ENCODE results near the gene SPOCK1. TPM values are rescaled to one million over a fixed set of nuclear protein-coding genes. Genes with fewer than 3 reads are reported as not detected.

SPOCK1 gene
- total and polyA plus RNA-seq, 12 donors, result 13.7 to 70.3 (median 28.6) TPM

- no peak overlapping the region for H3K4me3 ChIP-seq
- TF ChIP-seq CTCF (IDR thresholded peaks at IDR 0.05), result no peak
- no peaks in the 10 kb centered on the region for H3K36me3 ChIP-seq
- DNase-seq (no peak), ATAC-seq (no peak)
- WGBS, 2 donors, result 79 to 81% methylated on average over 5 of the region's 5 CpGs
- H3K9me3 ChIP-seq, result peaks cover 0 to 10% (median 0%) of the 10 kb centered on the region in 11 donors
- H3K27me3 ChIP-seq, result peaks cover 0 to 24% (median 13%) of the 10 kb centered on the region in 7 donors
- intact Hi-C loops (cut with DNase I), result no loop called here
- H3K27ac ChIP-seq, result no peak overlapping the region
- no peaks in the 10 kb centered on the region for H3K4me1 ChIP-seq
These were observed 16.1 kb upstream of the SPOCK1 start for GRCh38 chr5:137515238-137515637.

- no peak overlapping the region for H3K4me3 ChIP-seq
- no peaks in the 10 kb centered on the region for H3K36me3 ChIP-seq
- peaks cover 0 to 26% (median 7%) of the 10 kb centered on the region in 7 donors for H3K27me3 ChIP-seq
- peaks cover 0 to 10% (median 0%) of the 10 kb centered on the region in 11 donors for H3K9me3 ChIP-seq
- ATAC-seq (no peak), DNase-seq (no peak)
- WGBS, 2 donors, result 45 to 89% methylated on average over 1 of the region's 1 CpG
- H3K4me1 ChIP-seq, result no peaks in the 10 kb centered on the region
- no peak overlapping the region for H3K27ac ChIP-seq
- intact Hi-C loops (cut with DNase I), result no loop called here
- TF ChIP-seq CTCF (IDR thresholded peaks at IDR 0.05), result no peak
These were observed 11.5 kb upstream of the SPOCK1 start for GRCh38 chr5:137510671-137511070.

- H3K27ac ChIP-seq, result no peak overlapping the region
- peaks cover 0 to 10% (median 0%) of the 10 kb centered on the region in 11 donors for H3K9me3 ChIP-seq
- TF ChIP-seq CTCF (IDR thresholded peaks at IDR 0.05), result no peak
- intact Hi-C loops (cut with DNase I), result loop anchor here in 3 of 10 donors (5.0 to 10.0 kb wide), 3 partner anchors 162 to 710 kb away; no protein-coding TSS in a partner anchor
- DNase-seq (no peak), ATAC-seq (no peak)
- 78 to 82% methylated on average over 5 of the region's 5 CpGs for WGBS, 2 donors
- H3K27me3 ChIP-seq, result peaks cover 0 to 19% (median 3%) of the 10 kb centered on the region in 7 donors
- no peaks in the 10 kb centered on the region for H3K4me1 ChIP-seq
- H3K36me3 ChIP-seq, result no peaks in the 10 kb centered on the region
- H3K4me3 ChIP-seq, result no peak overlapping the region
These were observed 8.0 kb upstream of the SPOCK1 start for GRCh38 chr5:137507150-137507549.

GRCh38 chr5:137506296-137506695 lies 7.2 kb upstream of the SPOCK1 start:
- no peaks in the 10 kb centered on the region for H3K36me3 ChIP-seq
- no peaks in the 10 kb centered on the region for H3K4me1 ChIP-seq
- DNase-seq (no peak), ATAC-seq (no peak)
- H3K9me3 ChIP-seq, result peaks cover 0 to 1% (median 0%) of the 10 kb centered on the region in 11 donors
- no peak overlapping the region for H3K27ac ChIP-seq
- TF ChIP-seq CTCF (IDR thresholded peaks at IDR 0.05), result no peak
- 89 to 91% methylated on average over 4 of the region's 4 CpGs for WGBS, 2 donors
- intact Hi-C loops (cut with DNase I), result loop anchor here in 3 of 10 donors (5.0 to 10.0 kb wide), 3 partner anchors 161 to 709 kb away; no protein-coding TSS in a partner anchor
- peaks cover 0 to 25% (median 3%) of the 10 kb centered on the region in 7 donors for H3K27me3 ChIP-seq
- no peak overlapping the region for H3K4me3 ChIP-seq
